A549 (cell line): Measurements from ENCODE around the gene DLEU7. TPM values are rescaled to one million over a fixed set of nuclear protein-coding genes. Genes with fewer than 3 reads are reported as not detected.
A peak's percentile ranks its signal among the peaks of the same experiment; 100 is the strongest.

Source experiments
- ATAC-seq, 2 experiments: fragments of 200-7000 bp in 1 of 2; fragments of >200 bp in 1 of 2; cut with Nextera tagmentation in 1 of 2; cut with Tn5 transposase in 1 of 2; 3 replicates each; pipeline versions ENCODE4 v1.8.0 to v1.9.1; 2018 to 2020; ENCODE audit warnings: mild to moderate bottlenecking in 1 of 2, moderate library complexity in 1 of 2
- CTCF ChIA-PET: fragments of 300-600 bp; sonication (Branson Sonifier 250); formaldehyde crosslinking; extraction: SDS; loops from one replicate; lab custom pipeline; 2021; ENCODE audit warnings: antibody characterized with exemption, inconsistent platforms; lab: Yijun Ruan, JAX
- POLR2A ChIA-PET: fragments of 350-600 bp; formaldehyde crosslinking; extraction: SDS; loops from one replicate; lab custom pipeline; 2021; ENCODE audit warnings: antibody characterized with exemption, inconsistent platforms; lab: Yijun Ruan, JAX
- DNase-seq, 2 experiments: peaks; one replicate each; pipeline versions ENCODE4 v3.0.0 to v3.0.0-alpha.2; 2011 to 2016; ENCODE audit warnings: low read depth in 1 of 2, low spot score in 1 of 2
- FAIRE-seq: peaks from 2 replicates; lab custom pipeline; 2011; peaks lifted over from hg19 to GRCh38; lab: Jason Lieb, UNC
- H3K27ac ChIP-seq, 2 experiments: fragments of >200 bp; sonication (Bioruptor Twin); formaldehyde crosslinking; 3 replicates each; pipeline ENCODE4 v1.5.1; 2016 to 2017
- H3K4me1 ChIP-seq: fragments of >200 bp; sonication (Bioruptor Twin); formaldehyde crosslinking; 3 replicates; pipeline ENCODE4 v1.6.1; 2016
- H3K4me2 ChIP-seq: fragments of >200 bp; sonication (Bioruptor Twin); formaldehyde crosslinking; 3 replicates; pipeline ENCODE4 v1.6.1; 2016
- H3K4me3 ChIP-seq: fragments of >200 bp; sonication (Bioruptor Twin); formaldehyde crosslinking; 3 replicates; pipeline ENCODE4 v1.5.1; 2016
- H3K9me3 ChIP-seq: fragments of >200 bp; sonication (Bioruptor Twin); formaldehyde crosslinking; 3 replicates; pipeline ENCODE4 v1.6.1; 2016
- CBX2 ChIP-seq: fragments of 200-600 bp; sonication (generic); IDR thresholded peaks from 2 replicates; pipeline ENCODE4 v1.6.1; 2016; ENCODE audit warnings: low read depth, mild to moderate bottlenecking, borderline replicate concordance
- CEBPB ChIP-seq, 2 experiments: fragments of >200 bp in 1 of 2; sonication (Bioruptor Twin) in 1 of 2; formaldehyde crosslinking in 1 of 2; IDR thresholded peaks; 2 replicates each; pipeline ENCODE4 v1.6.1; 2012 to 2016
- CTCF ChIP-seq: fragments of >200 bp; sonication (Bioruptor Twin); formaldehyde crosslinking; IDR thresholded peaks from 3 replicates; pipeline ENCODE4 v1.5.1; 2016
- EHF ChIP-seq: fragments of 250-450 bp; sonication (Bioruptor Pico); IDR thresholded peaks from 2 replicates; pipeline ENCODE4 v1.5.0; 2020; ENCODE audit warnings: mild to moderate bottlenecking
- ESRRA ChIP-seq: fragments of 150-350 bp; IDR thresholded peaks from 2 replicates; pipeline ENCODE4 v1.6.1; 2014; ENCODE audit warnings: mild to moderate bottlenecking, low read length, borderline replicate concordance
- FOSL2 ChIP-seq, 2 experiments: fragments of 450-650 bp in 1 of 2; fragments of >200 bp in 1 of 2; sonication (Bioruptor Twin) in 1 of 2; formaldehyde crosslinking; IDR thresholded peaks; 2 replicates each; pipeline versions ENCODE4 v1.5.0 to v1.6.1; 2016 to 2020; ENCODE audit warnings: mild to moderate bottlenecking in 1 of 2, moderate library complexity in 1 of 2
- HEYL ChIP-seq: fragments of 250-450 bp; sonication (Bioruptor Pico); IDR thresholded peaks from 2 replicates; pipeline ENCODE4 v1.8.0; 2021; ENCODE audit warnings: mild to moderate bottlenecking, moderate library complexity
- HOXA7 ChIP-seq: fragments of 250-450 bp; sonication (Bioruptor Pico); IDR thresholded peaks from 2 replicates; pipeline ENCODE4 v1.5.0; 2020; ENCODE audit warnings: mild to moderate bottlenecking, moderate library complexity
- HOXB13 ChIP-seq: fragments of 250-450 bp; sonication (Bioruptor Pico); IDR thresholded peaks from 2 replicates; pipeline ENCODE4 v1.5.0; 2020; ENCODE audit warnings: low read depth, mild to moderate bottlenecking, moderate library complexity
- JUNB ChIP-seq: fragments of >200 bp; sonication (Bioruptor Twin); formaldehyde crosslinking; IDR thresholded peaks from 2 replicates; pipeline ENCODE4 v1.6.1; 2016
- KDM1A ChIP-seq: fragments of 200-600 bp; sonication (generic); IDR thresholded peaks from 2 replicates; pipeline ENCODE4 v1.6.1; 2016; ENCODE audit warnings: low read depth, mild to moderate bottlenecking
- MAX ChIP-seq: IDR thresholded peaks from 2 replicates; pipeline ENCODE4 v1.6.1; 2012
- NFE2L2 ChIP-seq: fragments of 150-350 bp; conservative IDR thresholded peaks from 2 replicates; pipeline ENCODE4 v1.6.1; 2014; ENCODE audit warnings: low read length
- NR3C1 ChIP-seq: fragments of >200 bp; sonication (Bioruptor Twin); formaldehyde crosslinking; IDR thresholded peaks from 3 replicates; pipeline ENCODE4 v1.6.1; 2017
- TP53 ChIP-seq: fragments of 250-450 bp; sonication (Bioruptor Pico); IDR thresholded peaks from 2 replicates; pipeline ENCODE4 v1.5.0; 2021; ENCODE audit warnings: mild to moderate bottlenecking, moderate library complexity
- ZNF302 ChIP-seq: fragments of 250-450 bp; sonication (Bioruptor Pico); IDR thresholded peaks from 2 replicates; pipeline ENCODE4 v1.9.0; 2021; ENCODE audit warnings: inconsistent platforms, mild to moderate bottlenecking, moderate library complexity
- ZSCAN20 ChIP-seq: fragments of 250-450 bp; sonication (Bioruptor Pico); IDR thresholded peaks from 2 replicates; pipeline ENCODE4 v1.8.0; 2022; ENCODE audit warnings: mild to moderate bottlenecking, moderate library complexity
- WGBS: methylation state at CpG from one replicate; pipeline ENCODE4 v1.1.6; 2017; ENCODE audit errors: missing lambda C conversion rate; 5-methylcytosine and 5-hydroxymethylcytosine counted together
- polyA plus RNA-seq, 4 experiments: library from polyadenylated mRNA; depleted of rRNA in 3 of 4; stranded (reverse); fragments of >200 nt; fragmentation: RNase III in 1 of 4; extraction: RNeasy Plus Mini Kit Qiagen cat#74134 plus additional on column Dnase treatment in 1 of 4; gene quantifications; 2 replicates in 3 of 4; 3 replicates in 1 of 4; pipeline ENCODE4 v1.2.3, GENCODE V29; 2011 to 2017
- TF ChIP-seq, protein P1 (sequence below): fragments of 450-650 bp; IDR thresholded peaks from 2 replicates; pipeline ENCODE4 v1.6.1; 2014; ENCODE audit warnings: antibody characterized with exemption

The DLEU7 gene
- polyA plus RNA-seq, 2 of the 4 experiments (the other 2 are of a cell fraction) = not detected

- FAIRE-seq (no peak), DNase-seq (no peak), ATAC-seq (no peak)
- no peak for TF ChIP-seq CTCF
- TF ChIP-seq HOXA7 (CRISPR knock-in tag) = no peak
- TF ChIP-seq ZSCAN20 (CRISPR knock-in tag) = no peak
- no peak for TF ChIP-seq FOSL2 (IDR thresholded peaks at IDR 0.05)
- no peak for TF ChIP-seq FOSL2 (CRISPR knock-in tag; IDR thresholded peaks at IDR 0.05)
- no peak for TF ChIP-seq CEBPB (IDR thresholded peaks at IDR 0.05)
- no peak for TF ChIP-seq CBX2
- TF ChIP-seq JUNB = no peak
- no peak for TF ChIP-seq NR3C1
- TF ChIP-seq, protein P1, sequence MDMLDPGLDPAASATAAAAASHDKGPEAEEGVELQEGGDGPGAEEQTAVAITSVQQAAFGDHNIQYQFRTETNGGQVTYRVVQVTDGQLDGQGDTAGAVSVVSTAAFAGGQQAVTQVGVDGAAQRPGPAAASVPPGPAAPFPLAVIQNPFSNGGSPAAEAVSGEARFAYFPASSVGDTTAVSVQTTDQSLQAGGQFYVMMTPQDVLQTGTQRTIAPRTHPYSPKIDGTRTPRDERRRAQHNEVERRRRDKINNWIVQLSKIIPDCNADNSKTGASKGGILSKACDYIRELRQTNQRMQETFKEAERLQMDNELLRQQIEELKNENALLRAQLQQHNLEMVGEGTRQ = no peak
- no peak for TF ChIP-seq ESRRA
- no peak for TF ChIP-seq NFE2L2
- no peak for TF ChIP-seq HEYL (CRISPR knock-in tag)
- TF ChIP-seq ZNF302 (CRISPR knock-in tag) = no peak
- no peak for TF ChIP-seq EHF (CRISPR knock-in tag)
- TF ChIP-seq MAX = no peak
- POLR2A ChIA-PET = no interaction called here
- H3K4me2 ChIP-seq = no peak overlapping the region
- H3K9me3 ChIP-seq = no peaks in the 10 kb centered on the region
- WGBS = 47% methylated on average over 2 of the region's 2 CpGs
- CTCF ChIA-PET = interaction anchor here (0.7 to 1.1 kb wide), 3 partner anchors 23 to 714 kb away, joined by 3 to 4 read pairs (median 3); no protein-coding TSS in a partner anchor
- no peaks in the 10 kb centered on the region for H3K4me1 ChIP-seq
- no peak overlapping the region for H3K4me3 ChIP-seq
- H3K27ac ChIP-seq = no peak overlapping the region
These were observed 44.6 kb downstream of the DLEU7 start for GRCh38 chr13:50798923-50799322.

GRCh38 chr13:50797091-50797490 is 46.4 kb downstream of the DLEU7 start:
- Histone ChIP-seq H3K4me2 (no peak overlapping the region), H3K9me3 (no peaks in the 10 kb centered on the region), H3K4me1 (no peaks in the 10 kb centered on the region), H3K4me3 (no peak overlapping the region), H3K27ac (no peak overlapping the region)
- ChIA-PET POLR2A (no interaction called here), CTCF (no interaction called here)
- DNase-seq = no peak
- TF ChIP-seq HOXB13 (CRISPR knock-in tag) (no peak), TP53 (CRISPR knock-in tag) (no peak), FOSL2 (IDR thresholded peaks at IDR 0.05) (no peak), FOSL2 (CRISPR knock-in tag; IDR thresholded peaks at IDR 0.05) (no peak)
- ATAC-seq = no peak
- 67% methylated on average over 8 of the region's 8 CpGs for WGBS
- no peak for FAIRE-seq

DNA sequence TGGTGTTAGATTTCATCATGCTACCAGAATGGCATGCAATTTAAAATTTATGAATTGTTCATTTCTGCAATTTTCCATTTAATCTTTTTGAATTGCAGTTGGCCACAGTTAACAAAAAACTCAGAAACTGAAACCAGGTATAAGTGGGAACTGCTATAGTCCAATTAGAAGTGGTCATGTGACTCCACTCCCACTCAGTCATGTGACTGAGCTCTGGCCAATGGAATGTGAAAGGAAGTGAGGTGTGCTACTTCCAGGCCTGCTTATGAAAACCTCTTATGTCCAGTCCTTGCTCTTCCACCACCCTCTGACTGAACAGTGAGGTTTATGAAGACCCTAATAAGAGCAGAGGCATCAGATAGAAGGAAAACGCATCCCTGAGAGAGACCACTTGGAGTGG is 47.0 kb downstream of the DLEU7 start:
- DNase-seq = peak in 1 of 2 experiments; percentile 2
- H3K4me2 ChIP-seq = no peak overlapping the region
- H3K4me3 ChIP-seq = no peak overlapping the region
- no peak overlapping the region for H3K27ac ChIP-seq
- no peaks in the 10 kb centered on the region for H3K9me3 ChIP-seq
- ChIA-PET POLR2A (no interaction called here), CTCF (no interaction called here)
- no peaks in the 10 kb centered on the region for H3K4me1 ChIP-seq
- FAIRE-seq = no peak
- WGBS = 87% methylated on average over 1 of the region's 1 CpG
- TF ChIP-seq, protein P1 = peak; percentile 61; the same call in 1 of the 2 replicates
- no peak for TF ChIP-seq KDM1A
- ATAC-seq = no peak
